Superior temporal gyrus (tissue), 1 donor: ENCODE data around the gene WDR54.

Experiments used
- DNase-seq: peaks from one replicate; pipeline ENCODE4 v3.0.0-alpha.2; 2016; ENCODE audit errors: extremely low spot score

The WDR54 gene

DNA sequence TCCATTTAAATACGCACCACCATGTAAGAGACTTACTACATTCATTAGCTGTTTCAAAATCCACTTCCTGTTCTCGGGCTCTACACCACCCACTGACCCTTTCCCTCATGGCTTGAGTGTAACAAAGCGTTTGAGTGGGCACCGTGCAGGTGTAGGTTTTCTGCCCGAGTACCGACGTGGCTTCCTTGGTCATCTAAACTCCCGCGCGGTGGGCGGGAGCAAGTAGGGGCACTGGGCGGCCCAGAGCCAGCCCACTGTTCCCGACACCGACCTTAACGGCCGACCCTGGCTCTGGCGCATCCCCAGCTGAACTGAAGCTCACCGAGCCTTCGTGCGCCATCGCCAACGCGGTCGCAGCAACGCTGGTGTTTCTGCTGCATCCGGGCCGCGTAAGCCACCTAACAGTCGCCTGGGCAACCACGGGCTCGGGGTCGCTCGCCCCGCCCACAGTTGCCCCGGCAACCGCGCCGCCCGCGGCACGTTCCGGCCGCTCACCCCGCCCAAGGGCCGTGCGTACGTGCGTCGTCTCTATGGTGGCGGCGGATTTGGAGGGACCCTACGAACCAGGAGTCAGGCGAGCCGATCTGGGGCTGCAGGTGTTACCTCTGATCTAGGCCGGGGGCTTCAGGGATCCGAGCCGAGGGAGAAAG is at the start of gene WDR54, which contains the start of gene C2orf81:
Gene WDR54, plus strand, starts transcription at position 510 of the 650 bp plus-strand sequence. CDS start 424 bp downstream, outside the sequence.
Gene C2orf81, minus strand, starts transcription at position 399 of the 650 bp plus-strand sequence. Its CDS starts 59 bp downstream, at position 340.
- peak; percentile 79 for DNase-seq

DNA sequence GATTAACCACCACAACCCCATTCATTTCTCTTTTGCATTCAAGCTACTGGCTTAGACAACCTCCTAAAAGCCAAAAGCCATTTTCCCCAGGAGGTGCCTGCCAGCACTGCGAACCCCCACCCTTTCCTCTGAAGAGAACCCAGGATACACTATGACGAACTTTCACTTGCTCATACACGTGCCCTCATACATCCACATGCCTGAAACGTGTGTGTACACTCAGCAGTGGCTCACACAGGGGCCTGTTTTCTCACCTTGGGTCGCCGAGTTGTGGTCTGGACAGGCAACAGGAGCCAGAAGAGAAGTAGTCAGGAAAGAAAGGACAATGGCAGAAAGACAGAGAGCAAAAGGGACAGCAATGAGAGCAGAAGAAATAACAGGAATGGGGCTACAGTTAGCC is 48.9 kb upstream of the WDR54 start:
- DNase-seq: no peak

DNA sequence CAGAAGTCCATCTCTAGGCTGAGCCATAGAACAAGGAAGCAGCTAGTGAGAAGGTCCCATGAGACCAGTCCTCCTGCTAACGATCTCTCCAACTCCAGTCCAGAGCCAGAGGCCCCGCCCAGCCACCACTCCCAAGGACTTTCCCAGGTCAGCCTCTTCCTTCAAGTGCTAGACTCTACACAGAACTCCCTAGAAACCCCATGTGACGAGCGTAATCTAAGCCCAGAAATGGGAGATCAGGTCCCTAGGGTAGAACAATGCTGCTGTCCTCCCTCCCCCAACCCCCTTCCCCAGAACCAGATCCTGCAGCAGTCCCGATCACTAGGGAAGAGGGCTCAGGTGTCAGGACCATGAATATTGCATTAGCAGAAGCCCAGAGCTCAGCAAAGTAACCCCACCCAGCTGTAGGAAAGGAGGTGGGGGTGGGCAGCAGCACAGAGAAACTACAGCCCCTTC is 48.3 kb upstream of the WDR54 start:
- no peak for DNase-seq

GRCh38 chr2:74373985-74374384 is 47.5 kb upstream of the WDR54 start:
- DNase-seq: peak; percentile 11

DNA sequence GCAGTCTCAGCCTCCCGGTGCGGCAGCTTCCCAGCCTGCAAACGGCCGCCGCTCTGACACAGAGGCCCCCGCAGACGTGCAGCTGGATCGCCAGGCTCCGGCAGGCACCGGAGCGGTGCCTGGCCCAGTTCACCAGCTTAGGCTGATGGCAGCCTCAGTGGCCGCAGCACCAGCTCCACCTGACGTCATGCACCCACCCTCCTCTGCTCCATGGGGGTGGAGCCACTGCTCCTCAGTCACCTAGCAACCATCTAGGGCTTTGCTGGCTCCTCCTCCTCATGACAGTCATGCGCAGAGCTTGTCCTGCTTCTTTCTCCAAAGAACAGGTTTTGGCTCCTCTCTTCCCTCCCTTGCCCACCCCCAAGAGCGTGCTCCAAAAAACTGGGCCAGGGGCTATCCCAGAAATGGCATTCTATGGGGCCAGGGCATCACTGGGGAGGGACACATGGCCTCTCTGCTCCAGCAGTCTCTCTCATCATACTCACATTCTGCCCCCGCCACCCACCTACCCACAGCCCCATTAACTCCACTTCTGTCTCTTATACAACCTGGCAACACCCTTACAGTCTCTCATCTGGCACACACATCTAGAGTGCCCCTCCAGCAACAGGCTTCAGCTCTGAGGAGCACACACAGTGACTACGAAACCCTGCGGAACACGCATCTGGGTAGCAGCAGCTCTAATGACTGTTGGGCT is 46.9 kb upstream of the WDR54 start:
- peak; percentile 98 for DNase-seq

DNA sequence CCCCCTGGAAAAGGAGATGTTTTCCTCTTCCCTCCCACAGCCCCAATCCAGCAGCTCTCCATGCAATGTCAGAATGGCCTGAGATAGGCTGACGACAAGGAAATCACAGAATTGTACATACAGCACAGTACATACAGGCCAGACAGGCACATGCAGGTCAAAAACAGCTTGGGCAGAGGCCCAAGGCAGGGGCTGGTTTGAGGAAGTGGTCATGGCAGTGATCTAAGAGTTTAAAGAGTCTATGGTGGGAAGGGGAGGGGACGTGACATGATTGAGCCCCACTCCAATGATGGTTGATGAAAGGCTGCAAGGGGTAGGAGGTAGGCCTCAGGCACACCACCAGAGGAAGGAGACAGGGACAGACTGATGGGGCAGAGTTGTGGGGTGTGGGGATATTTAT is 45.7 kb upstream of the WDR54 start:
- no peak for DNase-seq

GRCh38 chr2:74378007-74378406 is 43.5 kb upstream of the WDR54 start:
- DNase-seq: no peak

DNA sequence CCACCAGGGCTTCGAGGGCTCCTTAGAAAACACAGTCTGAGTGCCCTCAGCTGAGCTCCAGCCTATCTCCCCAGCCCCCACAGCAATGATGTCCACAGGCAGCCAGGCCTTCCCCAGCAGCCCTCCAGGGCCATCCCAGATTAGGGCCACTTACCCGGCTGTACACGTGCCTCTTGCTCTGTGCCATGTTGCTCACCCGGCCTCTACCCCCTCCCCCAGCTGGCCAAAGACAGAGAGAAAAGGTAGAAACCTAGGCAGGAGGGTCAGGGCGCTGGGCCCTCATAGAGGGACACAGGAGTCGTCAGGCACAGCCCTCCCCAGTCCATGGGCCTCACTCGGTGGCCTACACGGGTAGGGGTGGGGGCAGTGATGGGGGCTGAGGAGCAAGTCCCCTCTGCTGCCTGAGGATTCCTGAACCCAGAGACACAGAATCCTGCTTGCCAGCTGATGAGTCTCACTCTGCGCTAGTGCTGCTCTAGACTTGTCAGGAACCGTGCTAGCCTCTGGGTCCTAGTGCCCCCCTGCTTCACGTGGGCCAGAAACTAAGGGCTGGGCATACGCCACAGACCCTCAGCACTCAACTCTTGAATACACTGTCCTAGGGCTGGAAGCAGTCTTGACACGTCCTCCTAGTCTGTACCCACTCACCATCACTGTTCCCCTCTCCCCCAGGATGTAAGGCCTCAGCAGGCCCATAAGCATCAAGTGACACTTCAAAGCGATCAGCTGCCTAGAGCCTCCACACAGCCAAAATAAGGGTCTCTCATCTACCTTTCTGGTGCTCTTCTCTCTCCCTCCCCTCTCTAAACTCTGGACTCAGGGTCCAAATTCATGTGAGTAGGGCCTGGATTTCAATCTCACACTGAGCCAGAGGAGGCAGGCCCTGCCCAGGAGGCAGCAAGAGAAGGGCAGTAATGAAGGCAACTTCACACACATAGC is 41.4 kb upstream of the WDR54 start, which contains the start of gene DCTN1:
Gene DCTN1, minus strand, starts transcription at position 461 of the 939 bp plus-strand sequence. Its CDS starts 274 bp downstream, at position 187.
- DNase-seq: peak; percentile 92

- no peak for DNase-seq
These were observed 39.8 kb upstream of the WDR54 start for GRCh38 chr2:74381751-74382150.

- DNase-seq: no peak
These were observed 38.3 kb upstream of the WDR54 start for GRCh38 chr2:74383254-74383653.

GRCh38 chr2:74384051-74384450 is 37.5 kb upstream of the WDR54 start:
- no peak for DNase-seq

DNA sequence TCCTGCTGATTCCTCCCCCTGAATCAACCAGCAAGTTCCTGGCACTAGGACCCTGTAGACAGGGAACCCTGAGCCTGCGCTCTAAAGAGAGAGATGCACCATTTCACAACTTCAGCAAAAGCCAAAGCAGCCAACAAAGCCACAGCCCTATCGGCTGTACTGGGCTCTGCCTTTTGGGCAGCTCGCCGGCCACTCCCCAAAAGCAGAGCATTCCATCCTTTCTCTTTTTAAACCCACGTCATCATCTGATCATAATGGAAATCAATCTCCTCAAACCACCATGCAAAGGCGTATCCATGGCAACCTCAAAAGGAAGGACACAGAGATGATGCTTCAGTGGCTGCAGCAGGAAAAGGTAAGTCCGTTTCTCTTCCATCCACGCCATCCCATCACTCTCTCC is 36.1 kb upstream of the WDR54 start:
- DNase-seq: peak; percentile 94

GRCh38 chr2:74387346-74387745 is 34.2 kb upstream of the WDR54 start:
- peak; percentile 74 for DNase-seq

GRCh38 chr2:74390606-74391005 is 30.9 kb upstream of the WDR54 start:
- DNase-seq: peak; percentile 22

DNA sequence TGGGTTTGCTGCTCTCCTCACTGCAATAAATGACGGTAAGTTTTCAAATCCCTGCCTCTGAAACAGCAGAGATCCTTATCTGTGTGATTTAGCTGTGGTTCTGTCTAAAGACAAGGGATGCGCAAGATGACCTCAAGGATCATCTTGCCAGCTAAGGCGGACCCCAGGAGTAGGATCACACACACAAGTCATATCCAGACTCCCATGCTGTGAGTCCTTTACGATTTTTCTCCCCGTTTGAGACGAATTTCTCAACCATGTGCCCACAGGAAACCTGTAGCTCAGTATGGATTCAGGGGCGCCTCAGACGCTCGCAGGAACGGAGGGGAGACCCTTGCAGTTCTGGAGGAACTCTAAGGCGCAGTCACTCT is 30.3 kb upstream of the WDR54 start:
- DNase-seq: peak; percentile 48

DNA sequence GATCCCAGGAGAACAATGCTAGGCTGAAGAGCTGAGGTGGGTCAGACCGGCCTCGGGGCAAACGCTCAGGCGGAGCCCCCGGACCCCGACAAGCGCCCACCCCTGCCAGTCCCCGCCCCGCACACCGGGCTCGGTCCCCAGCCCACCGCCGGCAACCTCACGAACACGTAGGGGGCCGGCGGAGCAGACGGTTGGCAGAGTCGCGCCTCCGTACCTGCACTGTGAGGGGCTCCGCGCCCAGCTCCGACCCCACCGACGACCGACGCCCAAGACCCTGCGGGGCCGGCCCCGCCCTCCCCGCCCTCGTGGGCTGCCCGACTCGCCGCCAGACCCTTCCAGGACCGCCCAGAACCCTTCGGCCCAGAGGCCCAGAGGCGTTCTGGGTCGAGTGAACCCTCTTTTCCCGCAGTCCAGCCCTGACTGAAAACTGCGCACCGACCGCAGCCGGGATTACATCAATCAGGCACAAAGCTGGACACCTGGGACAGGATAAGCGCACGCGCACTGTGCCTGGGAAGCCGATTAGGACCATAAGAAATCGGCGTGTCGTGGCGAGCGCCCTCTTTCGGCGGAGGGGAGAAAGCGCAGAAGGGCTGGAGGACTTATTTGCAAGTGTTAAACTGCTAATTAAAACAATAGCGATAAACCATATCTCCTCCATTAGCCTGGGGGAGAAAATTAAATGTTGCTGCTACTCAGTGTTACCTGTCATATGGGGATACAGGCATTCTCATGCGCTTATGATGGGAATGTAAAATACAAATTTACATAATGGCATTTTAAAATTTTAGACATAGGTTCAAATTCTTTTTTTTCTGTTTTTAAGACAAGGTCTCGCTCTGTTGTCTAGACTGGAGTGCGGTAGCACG is 29.7 kb upstream of the WDR54 start:
- peak; percentile 98 for DNase-seq

DNA sequence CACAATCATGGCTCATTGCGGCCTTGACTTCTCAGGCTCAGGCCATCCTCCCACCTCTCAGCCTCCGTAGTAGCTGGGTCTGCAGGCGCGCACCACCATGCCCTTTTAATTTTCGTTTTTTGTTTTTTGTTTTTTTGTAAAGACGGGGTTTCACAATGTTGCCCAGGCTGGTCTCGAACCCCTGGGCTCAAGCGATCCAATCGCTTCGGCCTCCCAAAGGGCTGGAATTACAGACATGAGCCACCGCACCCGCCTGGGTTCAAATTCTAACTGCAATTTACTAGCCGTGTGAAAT is 29.1 kb upstream of the WDR54 start:
- DNase-seq: no peak

- no peak for DNase-seq
These were observed 28.0 kb upstream of the WDR54 start for GRCh38 chr2:74393525-74393924.

- DNase-seq: no peak
These were observed 25.4 kb upstream of the WDR54 start for GRCh38 chr2:74396149-74396548.

DNA sequence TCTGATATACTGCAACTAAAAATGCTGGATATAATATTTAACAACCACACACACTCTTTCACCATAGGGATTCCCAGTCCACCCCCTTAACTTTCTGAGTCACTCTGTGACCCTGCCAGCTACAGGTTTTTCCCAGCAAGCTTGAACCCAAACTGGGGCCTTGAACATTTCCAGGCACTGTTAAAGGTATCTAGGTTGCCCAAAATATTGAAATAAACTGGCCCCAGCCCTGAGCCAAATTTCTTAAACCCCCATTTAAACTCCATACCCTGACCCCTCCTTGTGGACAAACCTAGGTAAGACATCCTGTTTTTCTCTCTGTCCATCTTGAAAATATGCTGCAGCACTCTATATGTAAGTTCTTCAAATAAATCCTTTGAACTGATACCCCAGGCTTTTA is 21.7 kb upstream of the WDR54 start:
- DNase-seq: no peak

DNA sequence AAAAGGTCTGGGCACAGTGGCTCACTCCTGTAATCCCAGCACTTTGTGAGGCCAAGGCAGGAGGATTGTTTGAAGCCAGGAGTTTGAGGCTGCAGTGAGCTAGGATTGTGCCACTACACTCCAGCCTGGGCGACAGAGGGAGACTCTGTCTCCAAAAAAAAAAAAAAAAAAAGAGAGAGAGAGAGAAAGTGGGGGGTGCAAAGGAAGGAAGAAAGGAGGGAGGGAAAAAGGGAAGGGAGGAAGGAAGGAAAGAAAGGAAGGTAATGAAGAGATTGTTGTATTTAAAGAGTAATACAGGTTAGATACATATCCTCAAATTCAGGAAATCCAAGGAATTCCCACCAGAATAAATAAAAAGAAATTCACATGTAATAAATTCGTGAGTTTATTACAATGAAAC is 19.6 kb upstream of the WDR54 start:
- DNase-seq: no peak
